Lung (tissue), 12 donors: Measurements from ENCODE around the gene DIP2C. TPM values are rescaled to one million over a fixed set of nuclear protein-coding genes. Genes with fewer than 3 reads are reported as not detected.
A peak's percentile ranks its signal among the peaks of the same experiment; 100 is the strongest.

Source experiments
- ATAC-seq: fragments of 200-7000 bp; cut with Tn5 transposase; one replicate; pipeline ENCODE4 v1.9.1; 2020; ENCODE audit warnings: moderate number of reproducible peaks; ENCODE audit not compliant: insufficient read depth, low FRiP score
- DNase-seq, 3 donors: peaks; one replicate each; pipeline ENCODE4 v3.0.0-alpha.2; 2013 to 2017
- H3K27ac ChIP-seq, 2 donors: one replicate each; pipeline ENCODE4 v1.5.1; 2013; ENCODE audit warnings: mild to moderate bottlenecking in 2 of 2, moderate library complexity in 2 of 2, control low read depth in 1 of 2, inconsistent platforms in 1 of 2, low read depth in 1 of 2, low read length in 1 of 2
- H3K27me3 ChIP-seq, 3 donors: one replicate each; pipeline ENCODE4 v1.5.1; 2013; ENCODE audit warnings: low read length in 2 of 3; ENCODE audit not compliant: control insufficient read depth in 3 of 3, insufficient read depth in 3 of 3
- H3K36me3 ChIP-seq, 4 donors: one replicate each; pipeline ENCODE4 v1.5.1; 2013; ENCODE audit warnings: low read length in 4 of 4, mild to moderate bottlenecking in 1 of 4, moderate library complexity in 1 of 4; ENCODE audit not compliant: control insufficient read depth in 4 of 4, insufficient read depth in 4 of 4
- H3K4me1 ChIP-seq, 5 donors: one replicate each; pipeline ENCODE4 v1.5.1; 2013; ENCODE audit warnings: low read length in 5 of 5, mild to moderate bottlenecking in 2 of 5, moderate library complexity in 1 of 5; ENCODE audit not compliant: control insufficient read depth in 5 of 5, insufficient read depth in 5 of 5
- H3K4me3 ChIP-seq: one replicate; pipeline ENCODE4 v1.5.1; 2013; ENCODE audit warnings: mild to moderate bottlenecking, control low read depth, moderate library complexity
- H3K9ac ChIP-seq, 2 donors: one replicate each; pipeline ENCODE4 v1.5.1; 2013; ENCODE audit warnings: low read length in 2 of 2, control low read depth in 1 of 2; ENCODE audit not compliant: insufficient read depth in 1 of 2
- H3K9me3 ChIP-seq, 4 donors: one replicate each; pipeline ENCODE4 v1.5.1; 2013; ENCODE audit warnings: low read length in 3 of 4, mild to moderate bottlenecking in 1 of 4, moderate library complexity in 1 of 4; ENCODE audit not compliant: control insufficient read depth in 4 of 4, insufficient read depth in 3 of 4
- WGBS, 2 donors: extraction: QIAGEN DNeasy Blood & Tissue Kit; methylation state at CpG; one replicate each; pipeline ENCODE4 v1.1.7; 2013; 5-methylcytosine and 5-hydroxymethylcytosine counted together
- polyA plus RNA-seq, 2 donors: library from polyadenylated mRNA; stranded (reverse); fragments of 200-250 nt; gene quantifications; one replicate each; pipeline ENCODE4 v1.2.1, GENCODE V29; 2013
- total RNA-seq, 2 donors: library from RNA; depleted of rRNA in 1 of 2; stranded (reverse); fragments of >200 nt in 1 of 2; gene quantifications; one replicate each; pipeline ENCODE4 v1.2.1, GENCODE V29; 2014 to 2021
- TF ChIP-seq, protein P1 (sequence below): IDR thresholded peaks from 2 replicates; pipeline ENCODE4 v1.5.1; 2012; ENCODE audit warnings: mild to moderate bottlenecking; ENCODE audit errors: control extremely low read depth, extremely low read depth
- donor health status: control.
- donor health status: control.
- donor health status: Bipolar disorder and iron deficiency.
- donor health status: healthy.
- donor health status: DM: yes; HTN: yes; CAD: no.

Gene DIP2C
- total and polyA plus RNA-seq, 4 donors, result 3.6 to 20.0 (median 9.5) TPM

DNA sequence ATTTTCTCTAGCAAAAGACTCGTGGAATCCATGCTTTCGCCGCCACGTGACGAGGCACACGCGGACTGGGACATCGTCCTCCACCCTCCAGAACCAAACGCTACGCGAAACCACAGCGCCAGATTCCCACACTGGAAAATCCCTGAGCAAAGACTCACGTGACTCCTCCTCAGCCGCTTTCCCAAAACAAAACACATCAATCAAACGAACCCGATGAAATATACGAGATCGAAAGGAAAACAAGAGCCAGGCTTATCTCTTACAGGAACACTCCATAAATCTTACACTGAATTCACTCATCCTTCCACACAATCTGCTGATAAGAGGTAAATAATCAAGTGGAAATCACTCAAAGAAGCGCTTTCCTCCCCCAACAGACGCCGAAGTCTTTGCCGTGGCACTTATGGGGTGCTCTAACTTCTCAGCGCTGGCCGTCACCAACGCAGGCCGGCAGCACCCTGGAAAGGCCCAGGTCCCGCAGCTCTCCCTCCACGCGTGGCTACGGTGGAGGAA is 23.8 kb downstream of the DIP2C start:
- 57 to 71% methylated on average over 30 of the region's 30 CpGs for WGBS, 2 donors
- peaks cover 5 to 20% (median 9%) of the 10 kb centered on the region in 5 donors for H3K4me1 ChIP-seq
- no peaks in the 10 kb centered on the region for H3K27me3 ChIP-seq
- H3K27ac ChIP-seq, result peak overlapping the region in 1 of 2 donors; percentile 23
- no peak overlapping the region for H3K4me3 ChIP-seq
- peaks cover 0 to 4% (median 1%) of the 10 kb centered on the region in 4 donors for H3K9me3 ChIP-seq
- peak overlapping the region in 1 of 2 donors; percentile 78 for H3K9ac ChIP-seq
- TF ChIP-seq, protein P1, sequence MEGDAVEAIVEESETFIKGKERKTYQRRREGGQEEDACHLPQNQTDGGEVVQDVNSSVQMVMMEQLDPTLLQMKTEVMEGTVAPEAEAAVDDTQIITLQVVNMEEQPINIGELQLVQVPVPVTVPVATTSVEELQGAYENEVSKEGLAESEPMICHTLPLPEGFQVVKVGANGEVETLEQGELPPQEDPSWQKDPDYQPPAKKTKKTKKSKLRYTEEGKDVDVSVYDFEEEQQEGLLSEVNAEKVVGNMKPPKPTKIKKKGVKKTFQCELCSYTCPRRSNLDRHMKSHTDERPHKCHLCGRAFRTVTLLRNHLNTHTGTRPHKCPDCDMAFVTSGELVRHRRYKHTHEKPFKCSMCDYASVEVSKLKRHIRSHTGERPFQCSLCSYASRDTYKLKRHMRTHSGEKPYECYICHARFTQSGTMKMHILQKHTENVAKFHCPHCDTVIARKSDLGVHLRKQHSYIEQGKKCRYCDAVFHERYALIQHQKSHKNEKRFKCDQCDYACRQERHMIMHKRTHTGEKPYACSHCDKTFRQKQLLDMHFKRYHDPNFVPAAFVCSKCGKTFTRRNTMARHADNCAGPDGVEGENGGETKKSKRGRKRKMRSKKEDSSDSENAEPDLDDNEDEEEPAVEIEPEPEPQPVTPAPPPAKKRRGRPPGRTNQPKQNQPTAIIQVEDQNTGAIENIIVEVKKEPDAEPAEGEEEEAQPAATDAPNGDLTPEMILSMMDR, result no peak
- DNase-seq (peak; percentile 64 to 79 (median 75)), ATAC-seq (no peak)
- H3K36me3 ChIP-seq, result peaks cover 0 to 2% (median 0%) of the 10 kb centered on the region in 4 donors

DNA sequence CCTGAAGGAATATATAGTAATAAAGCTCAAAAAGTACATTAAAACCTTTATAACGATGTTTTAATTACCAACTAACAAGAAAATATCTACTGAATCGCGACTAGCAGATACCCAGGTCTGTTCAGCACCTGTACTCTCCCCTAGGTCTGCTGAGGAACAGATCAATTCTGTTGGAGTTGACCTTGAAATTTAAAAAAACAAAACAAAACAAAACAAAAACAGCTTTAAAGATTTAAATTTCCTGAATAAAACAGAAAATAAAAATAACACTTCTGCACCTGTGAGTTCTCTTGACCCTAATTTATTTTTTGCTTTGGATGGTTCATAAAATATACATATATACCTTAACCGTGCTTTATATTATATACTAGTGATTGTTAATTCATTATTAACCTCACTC is 24.6 kb downstream of the DIP2C start:
- no peak overlapping the region for H3K4me3 ChIP-seq
- WGBS, 2 donors, result 96 to 97% methylated on average over 4 of the region's 4 CpGs

DNA sequence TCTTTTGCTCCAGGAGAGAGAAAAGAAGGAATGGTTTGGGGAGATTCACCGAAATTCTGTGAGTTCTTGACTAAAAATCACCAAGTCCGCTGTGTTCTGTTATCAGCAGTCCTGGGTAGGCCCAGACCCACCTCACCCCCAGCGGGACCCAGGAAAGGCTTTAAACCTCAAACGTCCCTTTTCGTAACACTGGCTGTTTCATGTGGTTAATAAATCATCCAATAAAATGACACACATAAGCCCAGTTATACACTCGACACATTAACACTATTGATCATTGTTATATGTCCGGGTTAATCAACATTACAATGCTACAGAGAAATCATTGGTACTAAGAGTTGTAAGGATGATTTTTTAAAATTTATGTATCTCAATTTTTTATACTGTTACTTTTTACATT is 25.2 kb downstream of the DIP2C start:
- peaks cover 0 to 2% (median 0%) of the 10 kb centered on the region in 4 donors for H3K9me3 ChIP-seq
- 88 to 91% methylated on average over 7 of the region's 7 CpGs for WGBS, 2 donors
- TF ChIP-seq, protein P1, result no peak

More for the DNA sequence above, 24.6 kb downstream of the DIP2C start:
- TF ChIP-seq, protein P1, result no peak
- DNase-seq (no peak), ATAC-seq (no peak)
- H3K27ac ChIP-seq, result no peak overlapping the region
- H3K4me1 ChIP-seq, result peaks cover 5 to 20% (median 13%) of the 10 kb centered on the region in 5 donors
- no peak overlapping the region for H3K9ac ChIP-seq
- no peaks in the 10 kb centered on the region for H3K27me3 ChIP-seq
- H3K9me3 ChIP-seq, result peaks cover 0 to 2% (median under 1%) of the 10 kb centered on the region in 4 donors
- peaks cover 0 to 2% (median 0%) of the 10 kb centered on the region in 4 donors for H3K36me3 ChIP-seq

More for the DNA sequence above, 25.2 kb downstream of the DIP2C start:
- H3K4me3 ChIP-seq, result no peak overlapping the region
- H3K9ac ChIP-seq, result no peak overlapping the region
- H3K36me3 ChIP-seq, result peaks cover 0 to 2% (median 0%) of the 10 kb centered on the region in 4 donors
- H3K27ac ChIP-seq, result no peak overlapping the region
- ATAC-seq (no peak), DNase-seq (no peak)
- no peaks in the 10 kb centered on the region for H3K27me3 ChIP-seq
- H3K4me1 ChIP-seq, result peaks cover 5 to 26% (median 17%) of the 10 kb centered on the region in 5 donors
